K562 (cell line): ENCODE measurements around the gene GLI3.

Source experiments
- CTBP1 ChIP-seq: fragments of 450-650 bp; IDR thresholded peaks from 2 replicates; pipeline ENCODE4 v1.6.1; 2016; ENCODE audit warnings: borderline replicate concordance
- CTCF ChIP-seq, 3 experiments: IDR thresholded peaks in 2 of 3; conservative IDR thresholded peaks in 1 of 3; 2 replicates each; pipeline ENCODE4 v1.5.1; 2011 to 2012; ENCODE audit warnings: low read length in 3 of 3, mild to moderate bottlenecking in 3 of 3, control low read depth in 2 of 3, improper control_type of control experiment in 1 of 3, inconsistent platforms in 1 of 3, low read depth in 1 of 3, mixed read lengths in 1 of 3, moderate library complexity in 1 of 3; ENCODE audit not compliant: insufficient read depth in 2 of 3
- KAT8 ChIP-seq: fragments of 450-650 bp; IDR thresholded peaks from 2 replicates; pipeline ENCODE4 v1.6.1; 2016; ENCODE audit warnings: low read depth, mild to moderate bottlenecking
- PHB ChIP-seq: fragments of 250-450 bp; sonication (Bioruptor Pico); IDR thresholded peaks from 2 replicates; pipeline ENCODE4 v1.5.0; 2021
- POLR2A ChIP-seq: fragments of 450-650 bp; conservative IDR thresholded peaks from 2 replicates; pipeline ENCODE4 v1.6.1; 2016
- POLR2AphosphoS5 ChIP-seq: IDR thresholded peaks from 2 replicates; pipeline ENCODE4 v1.6.1; 2011; ENCODE audit warnings: mild to moderate bottlenecking, low read depth, low read length, moderate library complexity; ENCODE audit not compliant: control insufficient read depth, insufficient read depth
- SIN3A ChIP-seq, 2 experiments: fragments of 150-350 bp in 1 of 2; IDR thresholded peaks; 2 replicates each; pipeline ENCODE4 v1.6.1; 2011 to 2016; ENCODE audit warnings: borderline replicate concordance in 2 of 2, low read depth in 2 of 2, low read length in 2 of 2, mild to moderate bottlenecking in 2 of 2, moderate library complexity in 2 of 2; ENCODE audit not compliant: control insufficient read depth in 1 of 2
- SREBF1 ChIP-seq: fragments of 150-350 bp; IDR thresholded peaks from 2 replicates; pipeline ENCODE4 v1.6.1; 2014; ENCODE audit warnings: antibody characterized with exemption, low read depth, low read length, borderline replicate concordance
- THRAP3 ChIP-seq: fragments of 450-650 bp; IDR thresholded peaks from 2 replicates; pipeline ENCODE4 v1.6.1; 2016; ENCODE audit warnings: mild to moderate bottlenecking, inconsistent platforms, borderline replicate concordance
- ZNF174 ChIP-seq: fragments of 250-450 bp; sonication (Bioruptor Pico); IDR thresholded peaks from 2 replicates; pipeline ENCODE4 v1.4.0; 2020; ENCODE audit warnings: mild to moderate bottlenecking
- ZNF384 ChIP-seq: IDR thresholded peaks from 2 replicates; pipeline ENCODE4 v1.6.1; 2012; ENCODE audit warnings: low read depth, low read length, improper control_type of control experiment
- TF ChIP-seq, protein P1 (sequence below), 2 experiments: fragments of 450-650 bp; IDR thresholded peaks; 2 replicates each; pipeline ENCODE4 v1.6.1; 2016; ENCODE audit warnings: mild to moderate bottlenecking in 2 of 2, borderline replicate concordance in 1 of 2, low read depth in 1 of 2, moderate library complexity in 1 of 2

- TF ChIP-seq POLR2AphosphoS5: no peak
- no peak for TF ChIP-seq CTBP1
- TF ChIP-seq POLR2A: no peak
- TF ChIP-seq CTCF (IDR thresholded peaks at IDR 0.05 in 2 of 3, conservative IDR thresholded peaks at IDR 0.05 in 1 of 3; ENCODE audit: insufficient read depth in 2 of 3, low read depth in 1 of 3, low read length in 3 of 3): no peak
- no peak for TF ChIP-seq KAT8
- TF ChIP-seq THRAP3: no peak
- TF ChIP-seq SREBF1: no peak
- TF ChIP-seq, protein P1, sequence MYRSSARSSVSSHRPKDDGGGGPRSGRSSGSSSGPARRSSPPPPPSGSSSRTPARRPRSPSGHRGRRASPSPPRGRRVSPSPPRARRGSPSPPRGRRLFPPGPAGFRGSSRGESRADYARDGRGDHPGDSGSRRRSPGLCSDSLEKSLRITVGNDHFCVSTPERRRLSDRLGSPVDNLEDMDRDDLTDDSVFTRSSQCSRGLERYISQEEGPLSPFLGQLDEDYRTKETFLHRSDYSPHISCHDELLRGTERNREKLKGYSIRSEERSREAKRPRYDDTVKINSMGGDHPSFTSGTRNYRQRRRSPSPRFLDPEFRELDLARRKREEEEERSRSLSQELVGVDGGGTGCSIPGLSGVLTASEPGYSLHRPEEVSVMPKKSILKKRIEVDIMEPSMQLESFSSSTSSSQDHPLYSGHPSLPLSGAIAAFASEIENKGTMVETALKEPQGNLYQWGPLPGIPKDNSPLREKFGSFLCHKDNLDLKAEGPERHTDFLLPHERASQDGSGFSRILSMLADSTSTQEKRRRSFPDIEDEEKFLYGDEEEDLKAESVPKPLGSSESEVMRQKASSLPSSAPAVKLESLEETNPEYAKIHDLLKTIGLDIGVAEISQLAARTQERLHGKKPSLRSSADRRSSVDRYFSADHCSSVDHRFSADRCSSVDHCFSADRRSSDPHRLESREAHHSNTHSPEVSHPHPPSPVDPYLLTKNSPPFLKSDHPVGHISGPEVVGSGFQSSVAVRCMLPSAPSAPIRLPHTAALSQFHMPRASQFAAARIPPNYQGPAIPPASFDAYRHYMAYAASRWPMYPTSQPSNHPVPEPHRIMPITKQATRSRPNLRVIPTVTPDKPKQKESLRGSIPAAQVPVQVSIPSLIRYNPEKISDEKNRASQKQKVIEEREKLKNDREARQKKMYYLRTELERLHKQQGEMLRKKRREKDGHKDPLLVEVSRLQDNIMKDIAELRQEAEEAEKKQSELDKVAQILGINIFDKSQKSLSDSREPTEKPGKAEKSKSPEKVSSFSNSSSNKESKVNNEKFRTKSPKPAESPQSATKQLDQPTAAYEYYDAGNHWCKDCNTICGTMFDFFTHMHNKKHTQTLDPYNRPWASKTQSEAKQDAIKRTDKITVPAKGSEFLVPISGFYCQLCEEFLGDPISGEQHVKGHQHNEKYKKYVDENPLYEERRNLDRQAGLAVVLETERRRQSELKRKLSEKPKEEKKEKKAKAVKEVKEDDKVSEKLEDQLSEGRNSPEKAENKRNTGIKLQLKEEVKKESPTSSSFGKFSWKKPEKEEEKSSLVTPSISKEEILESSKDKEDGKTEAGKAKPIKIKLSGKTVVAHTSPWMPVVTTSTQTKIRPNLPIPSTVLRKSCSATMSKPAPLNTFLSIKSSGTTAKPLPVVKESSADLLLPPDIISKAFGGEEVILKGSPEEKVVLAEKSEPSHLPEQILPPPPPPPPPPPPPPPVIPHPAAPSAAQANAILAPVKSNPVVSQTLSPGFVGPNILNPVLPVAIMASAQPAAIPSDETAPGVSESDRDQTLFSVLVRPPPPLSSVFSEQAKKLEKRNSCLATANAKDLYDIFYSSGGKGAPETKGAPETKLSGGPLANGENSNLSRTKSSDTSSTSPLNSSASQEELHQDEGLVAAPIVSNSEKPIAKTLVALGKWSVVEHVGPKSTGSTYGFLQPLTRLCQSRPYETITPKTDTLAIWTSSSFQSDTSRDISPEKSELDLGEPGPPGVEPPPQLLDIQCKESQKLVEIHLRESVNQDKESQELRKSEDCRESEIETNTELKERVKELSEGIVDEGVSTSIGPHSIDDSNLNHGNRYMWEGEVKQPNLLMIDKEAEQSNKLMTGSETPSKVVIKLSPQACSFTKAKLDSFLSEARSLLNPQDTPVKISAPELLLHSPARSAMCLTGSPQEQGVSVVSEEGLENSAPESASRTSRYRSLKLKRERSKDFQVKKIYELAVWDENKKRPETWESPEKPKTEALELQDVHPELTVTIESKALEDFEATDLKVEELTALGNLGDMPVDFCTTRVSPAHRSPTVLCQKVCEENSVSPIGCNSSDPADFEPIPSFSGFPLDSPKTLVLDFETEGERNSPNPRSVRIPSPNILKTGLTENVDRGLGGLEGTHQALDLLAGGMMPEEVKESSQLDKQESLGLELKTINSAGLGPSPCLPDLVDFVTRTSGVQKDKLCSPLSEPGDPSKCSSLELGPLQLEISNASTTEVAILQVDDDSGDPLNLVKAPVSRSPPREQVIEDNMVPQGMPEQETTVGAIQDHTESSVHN (IDR thresholded peaks at IDR 0.05; ENCODE audit: borderline replicate concordance in 1 of 2, low read depth in 1 of 2): no peak
- no peak for TF ChIP-seq ZNF384
- TF ChIP-seq ZNF174: no peak
- no peak for TF ChIP-seq SIN3A (IDR thresholded peaks at IDR 0.05; ENCODE audit: borderline replicate concordance in 2 of 2, control insufficient read depth in 1 of 2, low read depth in 2 of 2, low read length in 2 of 2)
- TF ChIP-seq PHB (CRISPR knock-in tag): no peak
Observed at GRCh38 chr7:42057331-42057730, 179.7 kb downstream of the GLI3 start.
